ENCODE data around the gene PIK3R5.

PIK3R5 gene

GRCh38 chr17:8905331-8905730 lies 60.2 kb downstream of the PIK3R5 start:
- no peak for TF ChIP-seq CTCF (conservative IDR thresholded peaks at IDR 0.05; ENCODE audit: low read length)
- H3K4me3 ChIP-seq (ENCODE audit: low read length): no peak overlapping the region
- DNase-seq (ENCODE audit: low read depth): no peak

GRCh38 chr17:8904686-8905085 lies 60.8 kb downstream of the PIK3R5 start:
- no peak for TF ChIP-seq CTCF (conservative IDR thresholded peaks at IDR 0.05; ENCODE audit: low read length)
- DNase-seq (ENCODE audit: low read depth): no peak
- no peak overlapping the region for H3K4me3 ChIP-seq (ENCODE audit: low read length)

- H3K4me3 ChIP-seq (ENCODE audit: low read length): no peak overlapping the region
- DNase-seq (ENCODE audit: low read depth): no peak
- no peak for TF ChIP-seq CTCF (conservative IDR thresholded peaks at IDR 0.05; ENCODE audit: low read length)
These were observed 61.3 kb downstream of the PIK3R5 start for GRCh38 chr17:8904201-8904600.

GRCh38 chr17:8900626-8901585 lies 64.6 kb downstream of the PIK3R5 start:
- no peak for TF ChIP-seq CTCF (conservative IDR thresholded peaks at IDR 0.05; ENCODE audit: low read length)
- no peak for DNase-seq (ENCODE audit: low read depth)

GRCh38 chr17:8900207-8900606 lies 65.3 kb downstream of the PIK3R5 start:
- no peak for TF ChIP-seq CTCF (conservative IDR thresholded peaks at IDR 0.05; ENCODE audit: low read length)
- no peak for DNase-seq (ENCODE audit: low read depth)
- no peak overlapping the region for H3K4me3 ChIP-seq (ENCODE audit: low read length)

More at GRCh38 chr17:8900626-8901585, 64.6 kb downstream of the PIK3R5 start:
- H3K4me3 ChIP-seq (ENCODE audit: low read length): no peak overlapping the region

GRCh38 chr17:8898636-8899035 lies 66.9 kb downstream of the PIK3R5 start:
- TF ChIP-seq CTCF (conservative IDR thresholded peaks at IDR 0.05; ENCODE audit: low read length): no peak
- DNase-seq (ENCODE audit: low read depth): no peak
- H3K4me3 ChIP-seq (ENCODE audit: low read length): no peak overlapping the region

GRCh38 chr17:8898126-8898525 lies 67.4 kb downstream of the PIK3R5 start:
- no peak overlapping the region for H3K4me3 ChIP-seq (ENCODE audit: low read length)
- no peak for TF ChIP-seq CTCF (conservative IDR thresholded peaks at IDR 0.05; ENCODE audit: low read length)
- DNase-seq (ENCODE audit: low read depth): no peak

Data from AG10803 (cell line).